Heart left ventricle (tissue), 13 donors: ENCODE measurements around the gene MFSD6L.

ENCODE experiments used
- POLR2A ChIP-seq, 2 donors: fragments of 450-650 bp; IDR thresholded peaks; one replicate each; pipeline ENCODE4 v1.6.1; 2017; ENCODE audit warnings: antibody characterized with exemption in 2 of 2, mild to moderate bottlenecking in 2 of 2, moderate library complexity in 2 of 2
- TF ChIP-seq, protein P1 (sequence below), 12 donors: fragments of 200-600 bp; sonication (generic) in 4 of 12; IDR thresholded peaks; one replicate each; pipeline versions ENCODE4 v1.5.0 to v1.8.0; 2018 to 2022; ENCODE audit warnings: antibody characterized with exemption in 12 of 12, mild to moderate bottlenecking in 5 of 12
- donor health status: ischemic (EF 13 %, LVEDD 7.1; RV severe dilation, severe dysfunction).
- donor health status: DM: no; HTN: yes; CAD: no.
- donor health status: DM: no; HTN: no; CAD: no.
- donor health status: ischemic (EF 25% LVEDD 6.9; RV normal size, moderate dysfunction).
- donor health status: ischemic (EF 25% LVEDD 5.7; RV mildly dilated, moderate dysfunction).
- donor health status: ischemic (EF 35%, LVEDD 5.7; RV mildly dilated, moderate dysfunction).
- donor health status: nonischemic (EF 11% LVEDD 7.7; RV severe dilation, severe dysfunction).
- donor health status: DM: yes; HTN: yes; CAD: no.
- donor health status: PGD.
- donor health status: ischemic (EF 29% LVEDD 5.4; RV normal size, mild dysfunction).
- donor health status: nonischemic (EF 23%, LVEDD 6.1; RV moderate dilation, normal function).

GRCh38 chr17:8837563-8838075 is 38.5 kb upstream of the MFSD6L start:
- TF ChIP-seq, protein P1, sequence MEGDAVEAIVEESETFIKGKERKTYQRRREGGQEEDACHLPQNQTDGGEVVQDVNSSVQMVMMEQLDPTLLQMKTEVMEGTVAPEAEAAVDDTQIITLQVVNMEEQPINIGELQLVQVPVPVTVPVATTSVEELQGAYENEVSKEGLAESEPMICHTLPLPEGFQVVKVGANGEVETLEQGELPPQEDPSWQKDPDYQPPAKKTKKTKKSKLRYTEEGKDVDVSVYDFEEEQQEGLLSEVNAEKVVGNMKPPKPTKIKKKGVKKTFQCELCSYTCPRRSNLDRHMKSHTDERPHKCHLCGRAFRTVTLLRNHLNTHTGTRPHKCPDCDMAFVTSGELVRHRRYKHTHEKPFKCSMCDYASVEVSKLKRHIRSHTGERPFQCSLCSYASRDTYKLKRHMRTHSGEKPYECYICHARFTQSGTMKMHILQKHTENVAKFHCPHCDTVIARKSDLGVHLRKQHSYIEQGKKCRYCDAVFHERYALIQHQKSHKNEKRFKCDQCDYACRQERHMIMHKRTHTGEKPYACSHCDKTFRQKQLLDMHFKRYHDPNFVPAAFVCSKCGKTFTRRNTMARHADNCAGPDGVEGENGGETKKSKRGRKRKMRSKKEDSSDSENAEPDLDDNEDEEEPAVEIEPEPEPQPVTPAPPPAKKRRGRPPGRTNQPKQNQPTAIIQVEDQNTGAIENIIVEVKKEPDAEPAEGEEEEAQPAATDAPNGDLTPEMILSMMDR (IDR thresholded peaks at IDR 0.05), result no peak
- no peak for TF ChIP-seq POLR2A (IDR thresholded peaks at IDR 0.05)
